Measurements from ENCODE around the gene CSTB. TPM values are rescaled to one million over a fixed set of nuclear protein-coding genes. Genes with fewer than 3 reads are reported as not detected.

Gene CSTB
- total RNA-seq, 1 experiment from 2014 or later, result 57.5 TPM

DNA sequence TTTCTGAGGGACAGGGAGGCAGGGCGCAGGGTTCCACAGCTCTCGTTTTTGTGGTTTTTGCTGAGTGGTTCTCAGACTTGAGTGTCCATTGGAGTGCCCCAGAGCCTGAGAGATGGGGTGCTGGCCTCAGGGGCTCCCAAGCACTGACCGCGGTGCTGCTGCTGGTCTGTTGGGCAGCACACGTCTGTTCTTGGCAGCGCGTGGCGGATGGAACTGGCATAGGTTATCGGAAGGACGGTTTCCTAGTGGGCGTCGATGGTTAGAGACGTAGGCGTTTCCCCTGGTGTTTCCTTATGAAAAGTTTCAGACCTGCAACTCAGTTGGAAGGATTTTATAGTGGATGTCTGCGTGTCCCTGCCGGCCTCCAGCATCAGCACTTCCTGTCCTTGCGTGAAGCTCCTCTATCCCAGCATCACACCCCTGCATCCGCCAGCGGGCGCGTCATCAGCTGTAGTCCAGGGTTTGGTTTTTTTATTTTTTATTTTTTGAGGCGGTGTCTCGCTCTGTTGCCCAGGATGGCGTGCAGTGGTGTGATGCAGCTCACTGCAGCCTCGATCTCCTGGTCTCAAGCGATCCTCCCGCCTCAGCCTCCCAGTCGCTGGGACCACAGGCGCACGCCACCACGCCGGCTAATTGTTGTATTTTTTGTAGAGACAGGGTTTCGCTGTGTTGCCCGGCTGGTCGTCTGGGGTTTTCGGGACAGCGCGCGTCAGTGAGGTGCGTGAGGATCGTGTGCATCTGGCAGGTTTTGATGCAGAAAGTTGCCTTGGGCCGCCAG is 25.1 kb upstream of the CSTB start:
- ATAC-seq (no peak), DNase-seq (ENCODE audit: low read depth, low spot score) (no peak)
- intact Hi-C loops (cut with micrococcal nuclease), result no loop called here
- Histone ChIP-seq H3K79me2 (ENCODE audit: insufficient read depth, low read length) (peaks cover 12% of the 10 kb centered on the region; the same call in 1 of the 2 replicates), H3K4me1 (ENCODE audit: control insufficient read depth in 1 of 2, insufficient read depth in 2 of 2, low read length in 2 of 2) (no peaks in the 10 kb centered on the region), H3K27ac (ENCODE audit: low read depth, low read length) (no peak overlapping the region), H3K36me3 (ENCODE audit: control insufficient read depth in 1 of 2, insufficient read depth in 2 of 2, low read length in 2 of 2) (peaks cover 47 to 65% of the 10 kb centered on the region in 2 experiments), H4K20me1 (ENCODE audit: insufficient read depth) (no peaks in the 10 kb centered on the region), H2AFZ (ENCODE audit: low read depth, low read length, poor library complexity, severe bottlenecking) (no peak overlapping the region), H3K9me3 (ENCODE audit: control insufficient read depth in 1 of 2, insufficient read depth in 1 of 2, low read depth in 1 of 2, low read length in 2 of 2) (no peaks in the 10 kb centered on the region), H3K4me2 (ENCODE audit: low read length) (no peak overlapping the region), H3K9me2 (ENCODE audit: insufficient read depth) (no peaks in the 10 kb centered on the region), H3K9ac (ENCODE audit: low read length) (no peak overlapping the region), H3K4me3 (replicated peaks in 1 of 2; ENCODE audit: low read depth in 1 of 2, low read length in 2 of 2) (no peak overlapping the region), H3K27me3 (ENCODE audit: insufficient read depth, low read length) (no peaks in the 10 kb centered on the region)
- POLR2A ChIA-PET, result no interaction called here
- CTCF ChIA-PET, result no interaction called here
- BruUV-seq (replicated peaks), result no TSS peak
- no peak for TF ChIP-seq JUND (IDR thresholded peaks at IDR 0.05)
- TF ChIP-seq ZNF274 (IDR thresholded peaks at IDR 0.05; ENCODE audit: low read depth, low read length), result no peak
- no peak for TF ChIP-seq CBX3 (IDR thresholded peaks at IDR 0.05; ENCODE audit: low read depth)
- TF ChIP-seq YY1 (IDR thresholded peaks at IDR 0.05; ENCODE audit: extremely low read depth, insufficient replicate concordance, low read depth, low read length), result no peak
- no peak for TF ChIP-seq SIN3A (IDR thresholded peaks at IDR 0.05; ENCODE audit: low read depth)
- TF ChIP-seq ZFX (IDR thresholded peaks at IDR 0.05), result no peak
- TF ChIP-seq, protein P1, sequence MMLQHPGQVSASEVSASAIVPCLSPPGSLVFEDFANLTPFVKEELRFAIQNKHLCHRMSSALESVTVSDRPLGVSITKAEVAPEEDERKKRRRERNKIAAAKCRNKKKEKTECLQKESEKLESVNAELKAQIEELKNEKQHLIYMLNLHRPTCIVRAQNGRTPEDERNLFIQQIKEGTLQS (IDR thresholded peaks at IDR 0.05), result no peak
- no peak for TF ChIP-seq RAD21 (IDR thresholded peaks at IDR 0.05; ENCODE audit: low read depth)
- RAD21 ChIA-PET (ENCODE audit: low non-redundant PET in 1 of 2, low total read pairs in 2 of 2, uncharacterized antibody in 2 of 2, unreplicated experiment in 2 of 2), result no interaction called here

DNA sequence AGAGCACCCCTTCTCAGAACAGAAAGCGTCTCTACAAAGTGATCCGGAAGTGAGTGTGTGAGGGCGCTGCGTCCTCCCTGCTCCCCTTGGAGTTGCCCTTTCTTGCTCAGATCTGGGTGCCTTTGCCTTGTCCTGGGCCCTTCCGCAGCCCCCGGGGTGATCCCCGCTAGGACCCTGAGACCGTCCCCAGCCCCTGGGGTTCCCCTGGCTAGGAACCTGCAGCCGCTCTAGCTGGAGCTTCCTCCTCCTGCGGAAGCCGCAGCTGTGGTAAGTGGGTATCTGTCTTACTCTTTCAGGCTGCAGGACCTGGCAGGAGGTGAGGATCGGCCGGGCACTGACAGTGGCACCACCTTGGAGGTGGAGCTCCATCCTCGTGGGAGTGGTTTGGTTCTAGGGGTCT is 24.5 kb upstream of the CSTB start:
- ChIA-PET CTCF (no interaction called here), POLR2A (no interaction called here), RAD21 (ENCODE audit: low non-redundant PET in 1 of 2, low total read pairs in 2 of 2, uncharacterized antibody in 2 of 2, unreplicated experiment in 2 of 2) (no interaction called here)
- intact Hi-C loops (cut with micrococcal nuclease), result no loop called here
- BruUV-seq (replicated peaks), result no TSS peak
- H3K4me3 ChIP-seq (replicated peaks in 1 of 2; ENCODE audit: low read depth in 1 of 2, low read length in 2 of 2), result no peak overlapping the region
- H4K20me1 ChIP-seq (ENCODE audit: insufficient read depth), result no peaks in the 10 kb centered on the region
- H3K9me3 ChIP-seq (ENCODE audit: control insufficient read depth in 1 of 2, insufficient read depth in 1 of 2, low read depth in 1 of 2, low read length in 2 of 2), result no peaks in the 10 kb centered on the region
- H3K27ac ChIP-seq (ENCODE audit: low read depth, low read length), result no peak overlapping the region
- H3K4me1 ChIP-seq (ENCODE audit: control insufficient read depth in 1 of 2, insufficient read depth in 2 of 2, low read length in 2 of 2), result no peaks in the 10 kb centered on the region
- no peak overlapping the region for H2AFZ ChIP-seq (ENCODE audit: low read depth, low read length, poor library complexity, severe bottlenecking)
- H3K9me2 ChIP-seq (ENCODE audit: insufficient read depth), result no peaks in the 10 kb centered on the region
- H3K36me3 ChIP-seq (ENCODE audit: control insufficient read depth in 1 of 2, insufficient read depth in 2 of 2, low read length in 2 of 2), result peaks cover 50 to 72% of the 10 kb centered on the region in 2 experiments
- peaks cover 18% of the 10 kb centered on the region; the same call in 1 of the 2 replicates for H3K79me2 ChIP-seq (ENCODE audit: insufficient read depth, low read length)
- TF ChIP-seq, protein P2, sequence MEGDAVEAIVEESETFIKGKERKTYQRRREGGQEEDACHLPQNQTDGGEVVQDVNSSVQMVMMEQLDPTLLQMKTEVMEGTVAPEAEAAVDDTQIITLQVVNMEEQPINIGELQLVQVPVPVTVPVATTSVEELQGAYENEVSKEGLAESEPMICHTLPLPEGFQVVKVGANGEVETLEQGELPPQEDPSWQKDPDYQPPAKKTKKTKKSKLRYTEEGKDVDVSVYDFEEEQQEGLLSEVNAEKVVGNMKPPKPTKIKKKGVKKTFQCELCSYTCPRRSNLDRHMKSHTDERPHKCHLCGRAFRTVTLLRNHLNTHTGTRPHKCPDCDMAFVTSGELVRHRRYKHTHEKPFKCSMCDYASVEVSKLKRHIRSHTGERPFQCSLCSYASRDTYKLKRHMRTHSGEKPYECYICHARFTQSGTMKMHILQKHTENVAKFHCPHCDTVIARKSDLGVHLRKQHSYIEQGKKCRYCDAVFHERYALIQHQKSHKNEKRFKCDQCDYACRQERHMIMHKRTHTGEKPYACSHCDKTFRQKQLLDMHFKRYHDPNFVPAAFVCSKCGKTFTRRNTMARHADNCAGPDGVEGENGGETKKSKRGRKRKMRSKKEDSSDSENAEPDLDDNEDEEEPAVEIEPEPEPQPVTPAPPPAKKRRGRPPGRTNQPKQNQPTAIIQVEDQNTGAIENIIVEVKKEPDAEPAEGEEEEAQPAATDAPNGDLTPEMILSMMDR (IDR thresholded peaks at IDR 0.05 in 2 of 3, conservative IDR thresholded peaks at IDR 0.05 in 1 of 3; ENCODE audit: borderline replicate concordance in 1 of 3, insufficient read depth in 1 of 3, low read depth in 2 of 3, low read length in 2 of 3), result no peak
- TF ChIP-seq ELF1 (IDR thresholded peaks at IDR 0.05; ENCODE audit: borderline replicate concordance, low read depth) (no peak), FOSL1 (IDR thresholded peaks at IDR 0.05; ENCODE audit: low read depth) (no peak), SIN3A (IDR thresholded peaks at IDR 0.05; ENCODE audit: low read depth) (no peak), EZH2phosphoT487 (IDR thresholded peaks at IDR 0.05; ENCODE audit: borderline replicate concordance) (no peak), ZNF274 (IDR thresholded peaks at IDR 0.05; ENCODE audit: low read depth, low read length) (no peak), EGR1 (IDR thresholded peaks at IDR 0.05; ENCODE audit: low read depth) (no peak), SP1 (IDR thresholded peaks at IDR 0.05; ENCODE audit: low read depth) (no peak), POLR2AphosphoS5 (IDR thresholded peaks at IDR 0.05; ENCODE audit: low read depth, low read length) (no peak)
- TF ChIP-seq, protein P3, sequence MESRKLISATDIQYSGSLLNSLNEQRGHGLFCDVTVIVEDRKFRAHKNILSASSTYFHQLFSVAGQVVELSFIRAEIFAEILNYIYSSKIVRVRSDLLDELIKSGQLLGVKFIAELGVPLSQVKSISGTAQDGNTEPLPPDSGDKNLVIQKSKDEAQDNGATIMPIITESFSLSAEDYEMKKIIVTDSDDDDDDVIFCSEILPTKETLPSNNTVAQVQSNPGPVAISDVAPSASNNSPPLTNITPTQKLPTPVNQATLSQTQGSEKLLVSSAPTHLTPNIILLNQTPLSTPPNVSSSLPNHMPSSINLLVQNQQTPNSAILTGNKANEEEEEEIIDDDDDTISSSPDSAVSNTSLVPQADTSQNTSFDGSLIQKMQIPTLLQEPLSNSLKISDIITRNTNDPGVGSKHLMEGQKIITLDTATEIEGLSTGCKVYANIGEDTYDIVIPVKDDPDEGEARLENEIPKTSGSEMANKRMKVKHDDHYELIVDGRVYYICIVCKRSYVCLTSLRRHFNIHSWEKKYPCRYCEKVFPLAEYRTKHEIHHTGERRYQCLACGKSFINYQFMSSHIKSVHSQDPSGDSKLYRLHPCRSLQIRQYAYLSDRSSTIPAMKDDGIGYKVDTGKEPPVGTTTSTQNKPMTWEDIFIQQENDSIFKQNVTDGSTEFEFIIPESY (IDR thresholded peaks at IDR 0.05; ENCODE audit: extremely low read depth, insufficient replicate concordance, low read length), result no peak
- DNase-seq (ENCODE audit: low read depth, low spot score) (no peak), ATAC-seq (no peak)
- H3K9ac ChIP-seq (ENCODE audit: low read length), result no peak overlapping the region
- no peaks in the 10 kb centered on the region for H3K27me3 ChIP-seq (ENCODE audit: insufficient read depth, low read length)
- H3K4me2 ChIP-seq (ENCODE audit: low read length), result no peak overlapping the region
